Peyer's patch (tissue), 4 donors: Measurements from ENCODE around the gene FMN1.

Source experiments
- CTCF ChIP-seq, 6 experiments: fragments of 450-650 bp in 4 of 6; fragments of 200-600 bp in 2 of 6; sonication (generic) in 1 of 6; IDR thresholded peaks; one replicate each; pipeline ENCODE4 v1.5.1; 2017 to 2019; ENCODE audit warnings: antibody characterized with exemption in 6 of 6, mild to moderate bottlenecking in 3 of 6, moderate library complexity in 1 of 6
- POLR2A ChIP-seq, 2 donors: fragments of 450-650 bp; IDR thresholded peaks; one replicate each; pipeline ENCODE4 v1.5.1; 2017; ENCODE audit warnings: antibody characterized with exemption in 2 of 2, mild to moderate bottlenecking in 2 of 2, moderate library complexity in 2 of 2

GRCh38 chr15:32866454-32867312 lies 327.8 kb downstream of the FMN1 start:
- TF ChIP-seq CTCF (IDR thresholded peaks at IDR 0.05) = no peak
- no peak for TF ChIP-seq POLR2A (IDR thresholded peaks at IDR 0.05)
